HG03565 (cell line): Measurements from ENCODE around the gene CNOT11.
A peak's percentile ranks its signal among the peaks of the same experiment; 100 is the strongest.
"Not testable (repeated sequence)": the region's sequence is repeated elsewhere in the genome, so short reads cannot be mapped to it uniquely, and the experiment has no call there.

Source experiments
- ATAC-seq: cut with Tn5 transposase; IDR thresholded peaks from one replicate; pipeline ENCODE4 v1.9.1; 2021; ENCODE audit warnings: mild to moderate bottlenecking, moderate library complexity; ENCODE audit not compliant: unreplicated experiment

The CNOT11 gene

GRCh38 chr2:101244899-101245298 lies 7.8 kb upstream of the CNOT11 start:
- not testable (repeated sequence) for ATAC-seq

- not testable (repeated sequence) for ATAC-seq
These were observed 7.2 kb upstream of the CNOT11 start for GRCh38 chr2:101245468-101245867.

- not testable (repeated sequence) for ATAC-seq
These were observed 3.9 kb upstream of the CNOT11 start for GRCh38 chr2:101248756-101249155.

- no peak for ATAC-seq
These were observed 2.9 kb upstream of the CNOT11 start for GRCh38 chr2:101249826-101250225.

DNA sequence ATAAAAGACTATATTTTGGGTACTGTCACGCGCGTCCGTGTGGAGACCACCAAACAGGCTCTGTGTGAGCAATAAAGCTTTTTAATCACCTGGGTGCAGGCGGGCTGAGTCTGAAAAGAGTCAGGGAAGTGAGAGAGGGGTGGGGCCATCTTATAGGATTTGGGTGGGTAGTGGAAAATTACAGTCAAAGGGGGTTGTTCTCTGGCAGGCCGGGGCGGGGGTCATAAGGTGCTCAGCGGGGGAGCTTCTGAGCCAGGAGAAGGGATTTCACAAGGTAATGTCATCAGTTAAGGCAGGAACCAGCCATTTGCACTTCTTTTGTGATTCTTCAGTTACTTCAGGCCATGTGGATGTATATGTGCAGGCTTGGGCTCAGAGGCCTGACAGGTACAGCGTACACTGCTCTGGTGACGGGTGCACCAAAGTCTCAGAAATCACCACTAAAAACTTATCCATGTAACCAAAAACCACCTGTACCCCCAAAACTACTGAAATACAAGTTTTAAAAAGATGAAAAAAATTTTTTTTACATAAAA lies 1.4 kb upstream of the CNOT11 start:
- not testable (repeated sequence) for ATAC-seq

GRCh38 chr2:101251844-101252407 lies 760 bp upstream of the CNOT11 start:
- ATAC-seq = peak; percentile 31

GRCh38 chr2:101253013-101253702 lies 472 bp downstream of the CNOT11 start:
- peak; percentile 32 for ATAC-seq

DNA sequence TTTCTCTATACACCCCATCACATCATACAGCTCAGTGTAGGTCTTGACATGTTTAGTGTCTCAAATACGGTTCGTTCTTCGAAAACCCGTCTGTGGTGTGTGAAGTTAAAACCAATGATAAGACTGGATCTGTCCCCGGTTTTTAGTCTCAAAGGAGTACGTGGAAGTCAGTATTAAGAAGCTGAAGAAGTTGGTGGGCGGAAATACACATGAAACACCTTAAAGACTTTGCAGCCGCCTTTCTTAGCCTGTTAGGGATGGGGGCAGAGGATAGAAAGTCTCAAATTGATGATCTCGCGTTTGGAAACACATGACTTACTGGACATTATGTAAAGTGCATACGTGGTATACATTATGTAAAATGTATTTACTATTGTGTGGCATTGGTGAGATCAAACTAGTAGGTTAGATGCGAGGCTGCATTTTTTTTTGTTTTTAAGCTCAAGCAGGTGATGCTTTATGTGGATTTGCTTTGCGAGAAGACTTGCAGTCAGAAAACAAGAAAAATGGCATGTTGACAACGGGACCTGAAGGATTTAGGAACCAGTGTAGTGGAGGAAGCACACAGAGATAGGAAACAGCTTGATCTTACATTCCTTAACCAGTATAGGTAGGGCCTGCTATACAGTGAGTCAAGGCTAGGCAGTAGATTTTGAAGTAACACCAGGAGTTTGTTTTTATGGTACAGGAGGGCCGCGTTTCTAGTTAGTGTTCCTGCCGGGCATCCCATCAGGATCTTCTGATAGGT lies 1.2 kb downstream of the CNOT11 start:
- ATAC-seq = no peak

DNA sequence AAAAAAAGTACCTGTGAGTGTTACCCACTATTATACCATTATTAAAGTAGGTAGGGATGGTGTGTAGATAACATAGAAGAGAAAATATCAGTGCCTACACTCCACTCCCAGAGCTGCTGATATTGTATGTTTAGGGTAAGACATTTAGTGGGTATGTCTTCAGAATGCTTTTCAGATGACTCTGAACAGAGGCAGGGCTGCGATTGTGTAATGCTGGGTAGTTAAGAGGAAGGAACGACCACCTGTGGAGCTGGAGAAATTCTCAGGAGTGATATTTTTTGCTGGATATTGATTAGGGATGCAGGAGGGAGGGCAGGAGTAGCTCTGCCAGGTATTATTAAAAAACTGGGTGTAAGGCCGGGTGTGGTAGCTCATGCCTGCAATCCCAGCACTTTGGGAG lies 2.8 kb downstream of the CNOT11 start:
- ATAC-seq = no peak

GRCh38 chr2:101256316-101256715 lies 3.6 kb downstream of the CNOT11 start:
- ATAC-seq = no peak

DNA sequence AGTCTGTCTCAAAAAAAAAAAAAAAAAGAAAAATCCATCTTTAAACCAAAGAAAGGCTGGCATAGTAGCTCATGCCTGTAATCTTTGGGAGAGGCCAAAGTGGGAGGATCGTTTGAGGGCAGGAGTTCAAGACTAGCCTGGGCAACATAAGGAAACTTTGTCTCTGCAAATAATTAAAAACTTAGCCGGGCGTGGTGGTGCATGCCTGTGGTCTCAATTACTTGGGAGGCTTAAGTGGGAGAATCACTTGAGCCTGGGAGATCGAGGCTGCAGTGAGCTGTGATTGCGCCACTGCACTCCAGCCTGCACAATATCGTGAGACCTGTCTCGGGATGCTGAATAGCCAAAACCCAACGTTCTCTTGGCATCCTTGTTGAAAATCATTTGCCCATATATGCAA lies 6.1 kb downstream of the CNOT11 start:
- ATAC-seq = no peak

- no peak for ATAC-seq
These were observed 9.5 kb downstream of the CNOT11 start for GRCh38 chr2:101262142-101262541.

GRCh38 chr2:101263377-101263800 lies 10.7 kb downstream of the CNOT11 start:
- ATAC-seq = no peak

DNA sequence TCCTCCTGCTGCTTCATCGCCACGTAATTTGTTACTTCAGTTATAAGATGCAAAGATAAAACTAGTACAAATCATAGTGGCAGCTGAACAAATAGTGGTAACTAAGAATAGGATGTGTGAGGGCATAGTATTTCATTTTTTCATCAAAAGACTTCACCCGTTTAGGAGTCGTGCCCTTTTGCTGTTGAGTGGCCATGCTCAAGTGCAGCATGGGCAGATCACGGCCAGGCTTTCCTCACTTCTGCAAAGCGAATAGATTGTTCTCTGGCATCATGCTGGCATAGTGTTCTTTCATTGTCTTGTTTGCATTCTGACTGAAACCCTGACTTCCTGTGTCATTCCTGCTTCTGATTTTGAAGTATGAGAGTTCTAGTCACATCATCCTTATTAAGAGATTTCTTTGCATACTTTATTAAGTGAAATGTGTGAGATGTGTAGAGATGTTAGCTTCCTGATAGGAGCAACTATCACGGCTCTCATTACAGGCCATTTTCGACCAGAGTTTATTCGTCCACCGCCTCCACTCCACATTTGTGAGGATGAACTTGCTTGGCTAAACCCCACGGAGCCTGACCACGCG lies 11.8 kb downstream of the CNOT11 start:
- no peak for ATAC-seq

- no peak for ATAC-seq
These were observed 13.3 kb downstream of the CNOT11 start for GRCh38 chr2:101265893-101266499.

GRCh38 chr2:101267671-101268656 lies 15.3 kb downstream of the CNOT11 start:
- ATAC-seq = no peak

GRCh38 chr2:101270700-101271259 lies 18.1 kb downstream of the CNOT11 start:
- ATAC-seq = no peak

DNA sequence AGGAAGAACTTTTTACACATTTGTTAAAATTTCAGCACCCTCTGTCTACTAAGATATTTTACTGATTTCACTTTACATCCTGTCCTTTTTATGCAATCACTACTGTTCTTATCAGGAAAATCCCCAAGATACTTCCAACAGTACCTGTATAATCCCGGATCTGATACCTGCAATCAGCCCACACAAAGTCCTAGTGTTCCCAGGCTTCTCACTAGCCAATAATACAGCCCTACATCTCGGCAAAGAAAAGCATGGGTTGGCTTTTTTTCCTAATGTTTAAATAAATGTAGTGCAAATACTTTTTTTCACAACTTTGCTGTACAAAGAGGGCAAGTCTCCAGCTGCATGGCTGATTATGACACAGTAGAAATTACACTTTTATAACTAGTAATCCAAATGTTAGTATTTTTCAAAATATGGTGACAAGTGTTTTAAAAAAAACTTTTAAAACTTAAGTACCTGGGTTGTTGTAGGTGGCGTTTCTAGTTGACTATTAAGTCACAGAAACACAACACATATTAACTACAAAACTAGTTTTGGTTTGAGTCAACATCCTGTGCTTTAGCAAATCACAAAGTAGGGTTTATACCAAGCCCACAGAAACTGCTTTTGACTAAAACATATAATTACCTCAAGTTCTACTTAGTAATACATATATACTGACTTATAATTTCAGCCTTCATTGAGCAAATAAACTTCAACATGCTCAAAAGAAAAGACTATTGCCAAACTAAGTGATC lies 19.5 kb downstream of the CNOT11 start:
- ATAC-seq = peak; percentile 89

DNA sequence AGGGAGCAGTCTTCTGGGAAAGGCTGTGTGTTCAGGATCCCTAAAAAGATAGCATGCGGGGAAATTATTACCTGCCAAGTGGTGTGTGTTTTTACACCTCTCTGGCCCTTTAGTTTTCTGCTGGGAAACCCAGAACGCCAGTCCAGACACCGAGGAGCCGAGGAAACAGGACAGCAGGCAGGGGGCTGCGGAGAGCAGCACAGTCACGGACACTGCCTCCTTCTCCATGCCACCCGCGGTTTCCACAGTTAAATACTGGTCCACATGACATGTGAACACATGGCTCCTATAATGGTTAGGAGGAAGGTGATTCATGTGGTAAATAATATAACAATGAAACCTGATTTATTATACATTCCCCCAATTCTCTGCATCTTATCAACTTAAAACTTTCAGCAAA lies 20.4 kb downstream of the CNOT11 start:
- no peak for ATAC-seq
